Esophagus (tissue), 2 donors: Measurements from ENCODE around the gene ALPK1. TPM values are rescaled to one million over a fixed set of nuclear protein-coding genes. Genes with fewer than 3 reads are reported as not detected.

Experiments used
- H3K27ac ChIP-seq, 2 donors: one replicate each; pipeline ENCODE4 v1.5.1; 2013; ENCODE audit warnings: low read depth in 2 of 2, mild to moderate bottlenecking in 2 of 2, inconsistent platforms in 1 of 2, low read length in 1 of 2, moderate library complexity in 1 of 2
- H3K27me3 ChIP-seq, 2 donors: one replicate each; pipeline ENCODE4 v1.6.1; 2013; ENCODE audit warnings: low read length in 2 of 2, control low read depth in 1 of 2, mild to moderate bottlenecking in 1 of 2; ENCODE audit not compliant: insufficient read depth in 2 of 2, control insufficient read depth in 1 of 2
- H3K36me3 ChIP-seq, 2 donors: one replicate each; pipeline ENCODE4 v1.6.1; 2013; ENCODE audit warnings: low read length in 1 of 2; ENCODE audit not compliant: control insufficient read depth in 2 of 2, insufficient read depth in 2 of 2
- H3K4me1 ChIP-seq, 2 donors: one replicate each; pipeline ENCODE4 v1.6.1; 2013; ENCODE audit warnings: low read length in 1 of 2; ENCODE audit not compliant: control insufficient read depth in 2 of 2, insufficient read depth in 2 of 2
- H3K4me3 ChIP-seq, 2 donors: one replicate each; pipeline ENCODE4 v1.5.1; 2013; ENCODE audit warnings: low read length in 2 of 2, mild to moderate bottlenecking in 2 of 2, low read depth in 1 of 2, moderate library complexity in 1 of 2
- H3K9me3 ChIP-seq, 2 donors: one replicate each; pipeline ENCODE4 v1.6.1; 2013; ENCODE audit warnings: mild to moderate bottlenecking in 2 of 2, low read depth in 1 of 2, low read length in 1 of 2, moderate library complexity in 1 of 2; ENCODE audit not compliant: control insufficient read depth in 2 of 2, insufficient read depth in 1 of 2
- WGBS, 2 donors: extraction: QIAGEN DNeasy Blood & Tissue Kit; methylation state at CpG; one replicate each; pipeline ENCODE4 v1.1.7; 2013; 5-methylcytosine and 5-hydroxymethylcytosine counted together
- polyA plus RNA-seq, 2 donors: library from polyadenylated mRNA; stranded (reverse); fragments of 200-250 nt; gene quantifications; one replicate each; pipeline ENCODE4 v1.2.3, GENCODE V29; 2013
- donor health status: healthy with polysubstance abuse.
- donor health status: Bipolar disorder and iron deficiency.

ALPK1 gene
- polyA plus RNA-seq, 2 donors: 4.2 to 6.3 TPM

GRCh38 chr4:112381996-112382692 is 85.0 kb downstream of the ALPK1 start:
- no peaks in the 10 kb centered on the region for H3K4me1 ChIP-seq
- H3K27me3 ChIP-seq: no peaks in the 10 kb centered on the region
- WGBS, 2 donors: 82 to 88% methylated on average over 6 of the region's 6 CpGs
- H3K9me3 ChIP-seq: no peaks in the 10 kb centered on the region
- peaks cover 3 to 8% of the 10 kb centered on the region in 2 donors for H3K36me3 ChIP-seq
- H3K4me3 ChIP-seq: no peak overlapping the region
- no peak overlapping the region for H3K27ac ChIP-seq

GRCh38 chr4:112386071-112386470 is 88.9 kb downstream of the ALPK1 start:
- 91 to 95% methylated on average over 4 of the region's 4 CpGs for WGBS, 2 donors
- Histone ChIP-seq H3K4me1 (no peaks in the 10 kb centered on the region), H3K9me3 (no peaks in the 10 kb centered on the region), H3K27ac (no peak overlapping the region), H3K36me3 (peaks cover 0 to 8% of the 10 kb centered on the region in 2 donors), H3K4me3 (no peak overlapping the region), H3K27me3 (no peaks in the 10 kb centered on the region)

- Histone ChIP-seq H3K4me3 (no peak overlapping the region), H3K27me3 (no peaks in the 10 kb centered on the region), H3K27ac (no peak overlapping the region), H3K9me3 (no peaks in the 10 kb centered on the region), H3K4me1 (no peaks in the 10 kb centered on the region), H3K36me3 (no peaks in the 10 kb centered on the region)
- WGBS, 2 donors: 77 to 86% methylated on average over 4 of the region's 4 CpGs
These were observed 104.9 kb downstream of the ALPK1 start for GRCh38 chr4:112402098-112402497.

- no peaks in the 10 kb centered on the region for H3K9me3 ChIP-seq
- H3K36me3 ChIP-seq: no peaks in the 10 kb centered on the region
- 58 to 66% methylated on average over 11 of the region's 11 CpGs for WGBS, 2 donors
- H3K27me3 ChIP-seq: no peaks in the 10 kb centered on the region
- no peaks in the 10 kb centered on the region for H3K4me1 ChIP-seq
- no peak overlapping the region for H3K27ac ChIP-seq
- H3K4me3 ChIP-seq: no peak overlapping the region
These were observed 106.2 kb downstream of the ALPK1 start for GRCh38 chr4:112403101-112403945.

- Histone ChIP-seq H3K27me3 (no peaks in the 10 kb centered on the region), H3K4me1 (no peaks in the 10 kb centered on the region), H3K27ac (no peak overlapping the region), H3K9me3 (no peaks in the 10 kb centered on the region), H3K36me3 (no peaks in the 10 kb centered on the region), H3K4me3 (no peak overlapping the region)
- WGBS, 2 donors: 60 to 74% methylated on average over 2 of the region's 2 CpGs
These were observed 113.2 kb downstream of the ALPK1 start for GRCh38 chr4:112410364-112410763.

- no peaks in the 10 kb centered on the region for H3K27me3 ChIP-seq
- no peaks in the 10 kb centered on the region for H3K4me1 ChIP-seq
- no peaks in the 10 kb centered on the region for H3K9me3 ChIP-seq
- H3K36me3 ChIP-seq: no peaks in the 10 kb centered on the region
- H3K4me3 ChIP-seq: no peak overlapping the region
- 89 to 93% methylated on average over 7 of the region's 7 CpGs for WGBS, 2 donors
- no peak overlapping the region for H3K27ac ChIP-seq
These were observed 113.6 kb downstream of the ALPK1 start for GRCh38 chr4:112410804-112411203.

- Histone ChIP-seq H3K27me3 (no peaks in the 10 kb centered on the region), H3K36me3 (no peaks in the 10 kb centered on the region), H3K4me3 (no peak overlapping the region), H3K9me3 (peaks cover 0 to 2% of the 10 kb centered on the region in 2 donors), H3K4me1 (no peaks in the 10 kb centered on the region), H3K27ac (no peak overlapping the region)
- 84 to 86% methylated on average over 32 of the region's 32 CpGs for WGBS, 2 donors
These were observed 114.8 kb downstream of the ALPK1 start for GRCh38 chr4:112411781-112412550.

- Histone ChIP-seq H3K27ac (no peak overlapping the region), H3K9me3 (peaks cover 2 to 4% of the 10 kb centered on the region in 2 donors), H3K4me1 (no peaks in the 10 kb centered on the region), H3K36me3 (no peaks in the 10 kb centered on the region), H3K4me3 (no peak overlapping the region), H3K27me3 (no peaks in the 10 kb centered on the region)
- 56 to 74% methylated on average over 3 of the region's 3 CpGs for WGBS, 2 donors
These were observed 119.3 kb downstream of the ALPK1 start for GRCh38 chr4:112416464-112416863.

- 77 to 79% methylated on average over 10 of the region's 10 CpGs for WGBS, 2 donors
- no peak overlapping the region for H3K4me3 ChIP-seq
- peaks cover 2 to 4% of the 10 kb centered on the region in 2 donors for H3K9me3 ChIP-seq
These were observed 120.9 kb downstream of the ALPK1 start for GRCh38 chr4:112418092-112418491.

More at GRCh38 chr4:112418092-112418491, 120.9 kb downstream of the ALPK1 start:
- no peak overlapping the region for H3K27ac ChIP-seq
- no peaks in the 10 kb centered on the region for H3K4me1 ChIP-seq
- H3K36me3 ChIP-seq: no peaks in the 10 kb centered on the region
- no peaks in the 10 kb centered on the region for H3K27me3 ChIP-seq
